Parathyroid adenoma (tissue), 2 donors: ENCODE results near the gene TRIM32.

Experiments used
- H2AFZ ChIP-seq: fragments of 300-600 bp; sonication (generic); one replicate; pipeline ENCODE4 v1.7.0; 2017; ENCODE audit warnings: antibody characterized with exemption, mild to moderate bottlenecking
- H3K27ac ChIP-seq: fragments of 300-600 bp; sonication (generic); one replicate; pipeline ENCODE4 v1.7.0; 2017
- H3K27me3 ChIP-seq: fragments of 300-600 bp; sonication (generic); one replicate; pipeline ENCODE4 v1.7.0; 2017; ENCODE audit warnings: low read length; ENCODE audit not compliant: control insufficient read depth, insufficient read depth
- H3K36me3 ChIP-seq: fragments of 300-600 bp; sonication (generic); one replicate; pipeline ENCODE4 v1.7.0; 2017; ENCODE audit warnings: low read length; ENCODE audit not compliant: control insufficient read depth, insufficient read depth
- H3K4me1 ChIP-seq: fragments of 300-600 bp; sonication (generic); one replicate; pipeline ENCODE4 v1.7.0; 2017; ENCODE audit warnings: control low read depth
- H3K4me2 ChIP-seq: fragments of 300-600 bp; sonication (generic); one replicate; pipeline ENCODE4 v1.7.0; 2017; ENCODE audit warnings: low read length
- H3K4me3 ChIP-seq: fragments of 300-600 bp; sonication (generic); one replicate; pipeline ENCODE4 v1.7.0; 2017; ENCODE audit warnings: low read depth, low read length
- H3K79me2 ChIP-seq: fragments of 300-600 bp; sonication (generic); one replicate; pipeline ENCODE4 v1.7.0; 2017; ENCODE audit warnings: control low read depth
- H3K9ac ChIP-seq: fragments of 300-600 bp; sonication (generic); one replicate; pipeline ENCODE4 v1.7.0; 2017; ENCODE audit warnings: mild to moderate bottlenecking
- H3K9me3 ChIP-seq: fragments of 300-600 bp; sonication (generic); one replicate; pipeline ENCODE4 v1.7.0; 2017; ENCODE audit warnings: low read length; ENCODE audit not compliant: control insufficient read depth
- CTCF ChIP-seq: fragments of 300-600 bp; sonication (generic); IDR thresholded peaks from one replicate; pipeline ENCODE4 v1.7.0; 2017; ENCODE audit warnings: antibody characterized with exemption, mild to moderate bottlenecking
- donor health status: primary hyperparathyroidism.

TRIM32 gene

GRCh38 chr9:116741086-116741740 is 54.1 kb downstream of the TRIM32 start:
- Histone ChIP-seq H3K79me2 (no peaks in the 10 kb centered on the region), H3K27me3 (no peaks in the 10 kb centered on the region), H3K27ac (no peak overlapping the region), H3K36me3 (no peaks in the 10 kb centered on the region), H3K4me3 (no peak overlapping the region), H3K9ac (no peak overlapping the region), H3K9me3 (no peaks in the 10 kb centered on the region), H2AFZ (no peak overlapping the region), H3K4me1 (no peaks in the 10 kb centered on the region), H3K4me2 (no peak overlapping the region)
- TF ChIP-seq CTCF: no peak

GRCh38 chr9:116741742-116742141 is 54.6 kb downstream of the TRIM32 start:
- no peaks in the 10 kb centered on the region for H3K36me3 ChIP-seq
- H3K27ac ChIP-seq: no peak overlapping the region
- no peaks in the 10 kb centered on the region for H3K27me3 ChIP-seq
- no peaks in the 10 kb centered on the region for H3K79me2 ChIP-seq
- H2AFZ ChIP-seq: no peak overlapping the region
- H3K4me2 ChIP-seq: no peak overlapping the region
- no peak overlapping the region for H3K4me3 ChIP-seq
- H3K9ac ChIP-seq: no peak overlapping the region
- no peaks in the 10 kb centered on the region for H3K9me3 ChIP-seq
- H3K4me1 ChIP-seq: no peaks in the 10 kb centered on the region
- no peak for TF ChIP-seq CTCF

GRCh38 chr9:116749176-116749575 is 62.1 kb downstream of the TRIM32 start:
- no peak for TF ChIP-seq CTCF
- Histone ChIP-seq H3K4me1 (no peaks in the 10 kb centered on the region), H3K4me3 (no peak overlapping the region), H3K27me3 (no peaks in the 10 kb centered on the region), H2AFZ (no peak overlapping the region), H3K9ac (no peak overlapping the region), H3K4me2 (no peak overlapping the region), H3K36me3 (no peaks in the 10 kb centered on the region), H3K27ac (no peak overlapping the region), H3K79me2 (no peaks in the 10 kb centered on the region), H3K9me3 (no peaks in the 10 kb centered on the region)

GRCh38 chr9:116749772-116750171 is 62.7 kb downstream of the TRIM32 start:
- no peak overlapping the region for H3K9ac ChIP-seq
- H3K27ac ChIP-seq: no peak overlapping the region
- H3K36me3 ChIP-seq: no peaks in the 10 kb centered on the region
- no peaks in the 10 kb centered on the region for H3K9me3 ChIP-seq
- no peak overlapping the region for H3K4me3 ChIP-seq
- H2AFZ ChIP-seq: no peak overlapping the region
- no peaks in the 10 kb centered on the region for H3K79me2 ChIP-seq
- TF ChIP-seq CTCF: no peak
- no peaks in the 10 kb centered on the region for H3K4me1 ChIP-seq
- no peak overlapping the region for H3K4me2 ChIP-seq
- no peaks in the 10 kb centered on the region for H3K27me3 ChIP-seq

GRCh38 chr9:116750510-116750909 is 63.4 kb downstream of the TRIM32 start:
- H3K79me2 ChIP-seq: no peaks in the 10 kb centered on the region

More at GRCh38 chr9:116750510-116750909, 63.4 kb downstream of the TRIM32 start:
- Histone ChIP-seq H3K9me3 (no peaks in the 10 kb centered on the region), H3K4me1 (no peaks in the 10 kb centered on the region), H3K4me3 (no peak overlapping the region), H2AFZ (no peak overlapping the region), H3K9ac (no peak overlapping the region), H3K27ac (no peak overlapping the region), H3K4me2 (no peak overlapping the region), H3K36me3 (no peaks in the 10 kb centered on the region), H3K27me3 (no peaks in the 10 kb centered on the region)
- TF ChIP-seq CTCF: no peak
